GM12873 (cell line): ENCODE data around the gene DOCK1.

ENCODE experiments used
- CTCF ChIP-seq: IDR thresholded peaks from 2 replicates; pipeline ENCODE4 v1.5.1; 2012; ENCODE audit warnings: low read depth, mild to moderate bottlenecking, moderate library complexity, low read length, control low read depth; ENCODE audit not compliant: insufficient read depth; ENCODE audit errors: missing control alignments

The DOCK1 gene

GRCh38 chr10:127009366-127009765 is 104.1 kb downstream of the DOCK1 start:
- no peak for TF ChIP-seq CTCF

- no peak for TF ChIP-seq CTCF
Observed at GRCh38 chr10:127011174-127011573, 105.9 kb downstream of the DOCK1 start.

- no peak for TF ChIP-seq CTCF
Observed at GRCh38 chr10:127012071-127012768, 107.0 kb downstream of the DOCK1 start.

- no peak for TF ChIP-seq CTCF
Observed at GRCh38 chr10:127012769-127013152, 107.5 kb downstream of the DOCK1 start.

GRCh38 chr10:127013211-127013656 is 108.0 kb downstream of the DOCK1 start:
- TF ChIP-seq CTCF: no peak

- TF ChIP-seq CTCF: no peak
Observed at GRCh38 chr10:127013691-127014473, 108.7 kb downstream of the DOCK1 start.

- no peak for TF ChIP-seq CTCF
Observed at GRCh38 chr10:127014671-127015070, 109.4 kb downstream of the DOCK1 start.
